Progenitor cell of endocrine pancreas (in vitro differentiated cells): ENCODE measurements around the gene KCTD7. TPM values are rescaled to one million over a fixed set of nuclear protein-coding genes. Genes with fewer than 3 reads are reported as not detected.
"Not testable (repeated sequence)": the region's sequence is repeated elsewhere in the genome, so short reads cannot be mapped to it uniquely, and the experiment has no call there.

Experiments
- DNase-seq: peaks from one replicate; pipeline ENCODE4 v3.0.0; 2021; ENCODE audit warnings: low spot score; ENCODE audit not compliant: unreplicated experiment
- H3K27ac Mint-ChIP-seq: 2 replicates; pipeline ENCODE4 v1.8.0; 2021; ENCODE audit warnings: mild to moderate bottlenecking, moderate library complexity, mixed read lengths
- H3K27me3 Mint-ChIP-seq: 2 replicates; pipeline ENCODE4 v1.8.0; 2021; ENCODE audit warnings: mixed read lengths
- H3K36me3 Mint-ChIP-seq: 2 replicates; pipeline ENCODE4 v1.8.0; 2022; ENCODE audit warnings: mixed read lengths; ENCODE audit not compliant: insufficient read depth
- H3K4me1 Mint-ChIP-seq: 2 replicates; pipeline ENCODE4 v1.8.0; 2021; ENCODE audit warnings: low read depth, mixed read lengths
- H3K4me3 Mint-ChIP-seq: 2 replicates; pipeline ENCODE4 v1.8.0; 2021; ENCODE audit warnings: low read depth, mild to moderate bottlenecking, moderate library complexity, mixed read lengths
- H3K9me3 Mint-ChIP-seq: 2 replicates; pipeline ENCODE4 v1.8.0; 2021; ENCODE audit warnings: low read depth, mixed read lengths
- CTCF ChIP-seq: fragments of 200-600 bp; sonication (generic); IDR thresholded peaks from one replicate; pipeline ENCODE4 v1.5.0; 2021; ENCODE audit warnings: antibody characterized with exemption, mild to moderate bottlenecking; ENCODE audit not compliant: unreplicated experiment
- total RNA-seq: library from RNA; stranded (reverse); gene quantifications from 2 replicates; pipeline ENCODE4 v1.2.1, GENCODE V29; 2021

KCTD7 gene
- total RNA-seq, 1 donor from 2014 or later = 8.5 TPM

GRCh38 chr7:66687186-66687585 is 58.5 kb downstream of the KCTD7 start:
- peaks cover 12% of the 10 kb centered on the region for H3K4me1 Mint-ChIP-seq
- H3K27ac Mint-ChIP-seq = no peak overlapping the region
- no peak for TF ChIP-seq CTCF
- peaks cover 9% of the 10 kb centered on the region for H3K9me3 Mint-ChIP-seq
- H3K36me3 Mint-ChIP-seq = peaks cover 7% of the 10 kb centered on the region
- DNase-seq = no peak
- no peaks in the 10 kb centered on the region for H3K27me3 Mint-ChIP-seq
- no peak overlapping the region for H3K4me3 Mint-ChIP-seq

GRCh38 chr7:66687672-66688071 is 59.0 kb downstream of the KCTD7 start:
- not testable (repeated sequence) for H3K27me3 Mint-ChIP-seq, H3K36me3 Mint-ChIP-seq, H3K9me3 Mint-ChIP-seq, H3K4me3 Mint-ChIP-seq, DNase-seq, H3K27ac Mint-ChIP-seq
- peaks cover 12% of the 10 kb centered on the region for H3K4me1 Mint-ChIP-seq

- H3K4me1 Mint-ChIP-seq = peaks cover 6% of the 10 kb centered on the region
- no peak for TF ChIP-seq CTCF
- H3K27ac Mint-ChIP-seq = no peak overlapping the region
- DNase-seq = no peak
- H3K36me3 Mint-ChIP-seq = peaks cover 8% of the 10 kb centered on the region
- H3K4me3 Mint-ChIP-seq = no peak overlapping the region
- no peaks in the 10 kb centered on the region for H3K27me3 Mint-ChIP-seq
- peaks cover 9% of the 10 kb centered on the region for H3K9me3 Mint-ChIP-seq
Observed at GRCh38 chr7:66689081-66689480, 60.4 kb downstream of the KCTD7 start.

GRCh38 chr7:66693331-66693730 is 64.7 kb downstream of the KCTD7 start:
- peaks cover 7% of the 10 kb centered on the region for H3K36me3 Mint-ChIP-seq
- DNase-seq = no peak
- no peak overlapping the region for H3K27ac Mint-ChIP-seq

More at GRCh38 chr7:66693331-66693730, 64.7 kb downstream of the KCTD7 start:
- peaks cover 2% of the 10 kb centered on the region for H3K9me3 Mint-ChIP-seq
- no peak for TF ChIP-seq CTCF
- H3K27me3 Mint-ChIP-seq = no peaks in the 10 kb centered on the region
- H3K4me1 Mint-ChIP-seq = no peaks in the 10 kb centered on the region
- H3K4me3 Mint-ChIP-seq = no peak overlapping the region

Other genes with a start within 250 kb of the KCTD7 start
- gene RABGEF1, start 111.9 kb downstream of the KCTD7 start, total RNA-seq = 18.6 and 19.4 TPM in 2 replicates